Measurements from ENCODE around the gene TRPM4. TPM values are rescaled to one million over a fixed set of nuclear protein-coding genes. Genes with fewer than 3 reads are reported as not detected.
"Not testable (repeated sequence)": the region's sequence is repeated elsewhere in the genome, so short reads cannot be mapped to it uniquely, and the experiment has no call there.

TRPM4 gene
- total RNA-seq, 2 donors from 2014 or later, result not detected

DNA sequence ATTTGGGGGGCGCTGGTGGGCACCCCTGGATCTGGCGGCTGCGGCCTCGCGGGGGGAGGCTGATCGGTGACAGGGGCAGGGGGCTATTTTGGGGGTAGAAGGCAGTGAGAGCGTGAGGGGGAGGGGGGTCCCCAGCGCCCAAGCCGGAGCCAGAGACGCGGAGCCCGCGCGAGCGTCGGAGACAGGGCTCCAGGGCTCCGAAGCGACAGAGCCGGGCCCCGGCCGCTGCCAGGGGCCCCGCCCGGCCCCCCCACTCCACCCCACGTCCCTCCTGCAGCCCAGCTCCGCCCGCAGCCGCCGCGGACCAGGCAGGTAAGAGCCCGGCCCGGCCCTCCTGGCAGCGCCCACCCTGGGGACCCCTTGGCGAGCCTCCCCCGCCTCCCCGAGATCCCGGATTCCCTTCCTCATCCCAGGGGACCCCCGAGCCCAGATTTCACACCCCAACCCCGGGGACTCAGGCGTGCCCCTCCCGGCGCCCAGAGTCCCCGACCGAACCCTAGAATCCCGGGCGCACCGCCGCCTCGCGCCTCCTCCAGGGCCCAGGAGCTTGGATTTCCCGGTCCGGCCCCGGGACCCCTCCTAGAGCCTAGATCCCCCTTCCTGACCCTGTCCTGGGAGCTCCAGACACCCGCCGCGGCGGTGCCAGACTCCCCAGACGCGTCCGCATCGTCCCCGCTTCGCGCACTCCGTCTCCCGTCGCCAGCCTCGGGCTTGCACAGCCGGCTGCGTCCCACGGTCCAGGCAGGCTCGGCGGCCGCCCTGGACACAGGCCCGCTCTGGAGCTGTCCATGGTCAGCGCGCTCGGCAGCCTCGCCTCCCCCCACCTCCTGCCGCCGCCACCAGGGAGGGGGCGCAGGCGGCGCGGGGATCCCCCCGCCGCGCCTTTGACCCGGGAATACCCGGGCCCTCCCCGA is 37.9 kb upstream of the TRPM4 start, which contains the start of gene PPFIA3:
Gene PPFIA3, plus strand, starts transcription at position 134 of the 914 bp plus-strand sequence. CDS start 8,330 bp downstream, outside the sequence.
- Mint-ChIP-seq H3K27me3 (peaks cover 10 to 11% of the 10 kb centered on the region in 2 donors), H3K27ac (peak within 1 kb of the TSS; percentile 86 to 94), H3K36me3 (no peaks in the 10 kb centered on the region), H3K9me3 (no peaks in the 10 kb centered on the region), H3K4me3 (peak within 1 kb of the TSS; percentile 91), H3K4me1 (ENCODE audit: low read depth in 2 of 2) (peaks cover 22 to 27% of the 10 kb centered on the region in 2 donors)
- DNase-seq (ENCODE audit: low spot score), result peak; percentile 67
- no peak for ATAC-seq

DNA sequence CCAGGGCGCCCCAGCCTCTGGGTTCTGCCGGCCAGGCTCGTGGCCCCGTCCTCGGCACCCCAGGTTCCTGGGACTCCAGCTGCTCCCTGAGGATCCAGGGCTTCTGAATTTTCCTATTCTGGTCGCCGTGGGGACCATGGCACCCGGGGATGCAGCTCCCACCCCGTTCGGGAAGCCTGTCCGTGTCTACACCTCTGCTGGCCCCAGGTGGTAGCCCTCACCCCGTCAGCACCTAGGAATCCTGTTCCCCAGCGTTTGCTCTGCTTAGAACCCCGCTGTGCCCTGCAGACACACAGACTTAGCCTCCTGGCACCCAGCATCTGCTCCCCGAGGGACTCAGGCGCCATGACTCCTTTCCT is 37.3 kb upstream of the TRPM4 start:
- Mint-ChIP-seq H3K9me3 (no peaks in the 10 kb centered on the region), H3K4me1 (ENCODE audit: low read depth in 2 of 2) (peaks cover 22 to 23% of the 10 kb centered on the region in 2 donors), H3K36me3 (no peaks in the 10 kb centered on the region), H3K27me3 (peaks cover 10 to 11% of the 10 kb centered on the region in 2 donors), H3K27ac (no peak overlapping the region), H3K4me3 (peak overlapping the region; percentile 72)
- DNase-seq (ENCODE audit: low spot score) (no peak), ATAC-seq (no peak)

DNA sequence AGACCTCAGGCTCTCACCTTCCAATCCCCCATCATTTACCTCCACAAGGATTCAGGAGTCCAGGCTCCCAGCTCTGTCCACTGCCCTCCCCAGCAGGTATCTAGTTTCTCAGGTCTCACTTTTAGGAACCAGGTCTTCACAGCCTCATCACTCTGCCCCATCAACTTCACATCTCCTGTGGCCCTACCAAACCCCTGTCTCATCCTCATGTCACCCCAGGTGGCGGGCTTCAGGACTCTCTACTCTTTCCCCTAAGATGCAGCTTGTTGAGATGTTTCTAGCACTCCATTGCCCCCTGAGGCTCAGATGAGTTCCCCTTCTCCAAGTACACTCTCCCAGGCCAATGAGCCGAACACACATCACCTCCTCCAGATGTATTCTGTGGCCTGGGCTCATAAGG is 36.7 kb upstream of the TRPM4 start:
- no peaks in the 10 kb centered on the region for H3K9me3 Mint-ChIP-seq
- no peak for DNase-seq (ENCODE audit: low spot score)
- H3K27me3 Mint-ChIP-seq, result peaks cover 10 to 11% of the 10 kb centered on the region in 2 donors
- H3K4me3 Mint-ChIP-seq, result peak overlapping the region; percentile 72
- H3K27ac Mint-ChIP-seq, result no peak overlapping the region
- no peak for ATAC-seq
- H3K4me1 Mint-ChIP-seq (ENCODE audit: low read depth in 2 of 2), result peaks cover 21 to 22% of the 10 kb centered on the region in 2 donors
- H3K36me3 Mint-ChIP-seq, result no peaks in the 10 kb centered on the region

DNA sequence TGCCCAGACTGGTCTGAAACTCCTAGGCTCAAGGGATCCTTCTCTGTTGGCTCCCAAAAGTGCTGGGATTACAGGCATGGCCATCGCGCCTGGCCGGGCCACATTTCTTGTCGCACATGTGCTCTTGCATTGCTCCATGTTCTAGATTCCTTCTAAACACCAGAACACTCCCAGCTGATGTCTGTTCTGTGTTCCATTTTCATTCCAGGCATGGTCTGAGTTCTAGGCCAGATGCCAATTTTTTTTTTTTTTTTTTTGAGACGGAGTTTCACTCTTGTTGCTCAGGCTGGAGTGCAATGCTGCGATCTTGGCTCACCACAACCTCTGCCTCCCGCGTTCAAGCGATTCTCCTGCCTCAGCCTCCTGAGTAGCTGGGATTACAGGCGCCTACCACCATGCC is 35.8 kb upstream of the TRPM4 start:
- H3K36me3 Mint-ChIP-seq; H3K9me3 Mint-ChIP-seq; H3K4me3 Mint-ChIP-seq; DNase-seq (ENCODE audit: low spot score); H3K27ac Mint-ChIP-seq; ATAC-seq: not testable (repeated sequence)
- peaks cover 21 to 22% of the 10 kb centered on the region in 2 donors for H3K4me1 Mint-ChIP-seq (ENCODE audit: low read depth in 2 of 2)
- H3K27me3 Mint-ChIP-seq, result peaks cover 10 to 11% of the 10 kb centered on the region in 2 donors

DNA sequence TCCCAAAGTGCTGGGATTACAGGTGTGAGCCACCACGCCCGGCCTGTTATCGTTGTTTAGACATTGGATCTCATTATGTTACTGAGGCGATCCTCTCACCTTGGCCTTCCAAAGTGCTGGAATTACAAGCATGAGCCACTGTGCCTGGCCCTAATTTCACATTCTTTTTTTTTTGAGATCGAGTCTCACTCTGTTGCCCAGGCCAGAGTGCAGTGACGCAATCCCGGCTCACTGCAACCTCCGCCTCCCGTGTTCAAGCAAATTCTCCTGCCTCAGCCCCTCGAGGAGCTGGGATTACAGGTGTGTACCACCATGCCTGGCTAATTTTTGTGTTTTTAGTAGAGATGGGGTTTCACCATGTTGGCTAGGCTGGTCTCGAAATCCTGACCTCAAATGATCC is 34.3 kb upstream of the TRPM4 start:
- not testable (repeated sequence) for H3K27ac Mint-ChIP-seq; H3K4me3 Mint-ChIP-seq; H3K9me3 Mint-ChIP-seq; H3K36me3 Mint-ChIP-seq; DNase-seq (ENCODE audit: low spot score); ATAC-seq
- peaks cover 17 to 19% of the 10 kb centered on the region in 2 donors for H3K4me1 Mint-ChIP-seq (ENCODE audit: low read depth in 2 of 2)
- H3K27me3 Mint-ChIP-seq, result peaks cover 10 to 11% of the 10 kb centered on the region in 2 donors

DNA sequence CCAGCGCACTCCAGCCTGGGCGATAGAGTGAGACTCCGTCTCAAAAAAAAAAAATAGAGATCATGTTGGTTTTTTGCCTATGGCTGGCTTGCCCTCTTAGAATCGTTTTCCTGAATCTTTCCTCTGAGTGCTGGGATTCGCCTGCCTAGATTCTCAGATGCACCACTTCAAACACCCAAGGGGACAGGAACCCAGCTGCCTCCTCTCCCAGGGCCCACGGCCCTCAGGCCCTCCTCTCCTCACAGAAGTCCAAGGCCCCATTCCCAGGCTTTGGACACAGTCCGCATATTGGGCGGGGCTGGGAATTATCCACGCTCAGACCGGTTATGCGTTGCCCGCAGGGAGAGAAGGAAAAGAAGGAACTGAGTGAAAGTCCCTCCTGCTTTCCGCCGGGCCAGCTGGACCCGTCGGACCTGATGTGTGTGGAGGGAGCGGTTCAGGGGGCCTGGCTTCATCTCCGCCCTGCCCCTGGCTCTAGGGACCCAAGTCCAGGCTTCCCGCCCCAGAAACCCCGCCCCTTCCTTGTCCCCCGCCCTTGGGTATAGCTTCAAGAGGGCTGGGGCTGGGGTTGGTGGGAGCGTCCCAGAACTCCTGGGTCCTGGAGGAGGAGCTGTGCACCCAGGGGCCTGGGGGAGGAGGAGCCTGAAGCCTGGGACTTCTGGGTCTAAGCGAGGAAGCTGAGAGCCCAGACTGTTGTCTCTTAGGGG is 32.4 kb upstream of the TRPM4 start:
- Mint-ChIP-seq H3K4me3 (no peak overlapping the region), H3K9me3 (no peaks in the 10 kb centered on the region), H3K4me1 (ENCODE audit: low read depth in 2 of 2) (peaks cover 24 to 28% of the 10 kb centered on the region in 2 donors), H3K27me3 (peaks cover 10 to 11% of the 10 kb centered on the region in 2 donors), H3K36me3 (no peaks in the 10 kb centered on the region), H3K27ac (no peak overlapping the region)
- ATAC-seq (no peak), DNase-seq (ENCODE audit: low spot score) (no peak)

DNA sequence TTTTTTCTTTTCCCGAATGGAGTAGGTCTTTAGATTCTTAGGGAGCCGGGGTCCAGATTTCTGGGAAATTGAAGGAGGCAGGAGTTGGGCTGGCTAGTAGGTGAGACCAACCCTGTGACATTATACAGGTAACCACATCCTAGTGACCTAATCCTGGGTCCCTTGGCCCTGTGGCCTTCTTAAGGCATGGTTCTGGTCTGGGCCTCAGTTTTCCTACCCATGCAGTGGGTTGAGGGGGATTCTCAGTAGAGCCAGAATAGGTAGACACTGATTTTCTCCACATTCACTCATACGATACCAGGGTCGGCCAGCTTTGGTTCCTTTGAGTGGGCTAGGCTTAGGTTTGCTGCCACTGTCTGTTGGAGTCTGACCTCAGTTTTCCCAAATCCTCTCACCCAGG is 31.0 kb upstream of the TRPM4 start:
- no peaks in the 10 kb centered on the region for H3K36me3 Mint-ChIP-seq
- H3K27me3 Mint-ChIP-seq, result peaks cover 0 to 3% of the 10 kb centered on the region in 2 donors
- no peak overlapping the region for H3K4me3 Mint-ChIP-seq
- peaks cover 15 to 19% of the 10 kb centered on the region in 2 donors for H3K4me1 Mint-ChIP-seq (ENCODE audit: low read depth in 2 of 2)
- DNase-seq (ENCODE audit: low spot score) (no peak), ATAC-seq (no peak)
- H3K27ac Mint-ChIP-seq, result no peak overlapping the region
- H3K9me3 Mint-ChIP-seq, result no peaks in the 10 kb centered on the region

DNA sequence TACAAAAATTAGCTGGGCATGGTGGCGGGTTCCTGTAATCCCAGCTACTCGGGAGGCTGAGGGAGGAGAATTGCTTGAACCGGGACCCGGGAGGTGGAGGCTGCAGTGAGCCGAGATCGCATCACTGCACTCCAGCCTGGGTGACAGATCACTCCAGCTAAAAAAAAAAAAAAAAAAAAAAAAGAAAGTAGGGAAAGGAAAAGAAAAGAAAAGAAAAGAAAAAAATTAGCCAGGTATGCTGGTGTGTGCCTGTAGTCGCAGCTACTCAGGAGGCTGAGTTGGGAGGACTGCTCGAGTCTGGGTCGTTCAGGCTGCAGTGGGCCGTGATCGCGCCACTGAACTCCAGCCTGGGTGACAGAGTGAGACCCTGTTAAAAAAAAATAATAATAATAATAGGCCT is 30.4 kb upstream of the TRPM4 start:
- H3K36me3 Mint-ChIP-seq; H3K9me3 Mint-ChIP-seq; H3K4me3 Mint-ChIP-seq; H3K27me3 Mint-ChIP-seq; H3K27ac Mint-ChIP-seq; ATAC-seq; DNase-seq (ENCODE audit: low spot score): not testable (repeated sequence)
- peaks cover 15 to 19% of the 10 kb centered on the region in 2 donors for H3K4me1 Mint-ChIP-seq (ENCODE audit: low read depth in 2 of 2)

DNA sequence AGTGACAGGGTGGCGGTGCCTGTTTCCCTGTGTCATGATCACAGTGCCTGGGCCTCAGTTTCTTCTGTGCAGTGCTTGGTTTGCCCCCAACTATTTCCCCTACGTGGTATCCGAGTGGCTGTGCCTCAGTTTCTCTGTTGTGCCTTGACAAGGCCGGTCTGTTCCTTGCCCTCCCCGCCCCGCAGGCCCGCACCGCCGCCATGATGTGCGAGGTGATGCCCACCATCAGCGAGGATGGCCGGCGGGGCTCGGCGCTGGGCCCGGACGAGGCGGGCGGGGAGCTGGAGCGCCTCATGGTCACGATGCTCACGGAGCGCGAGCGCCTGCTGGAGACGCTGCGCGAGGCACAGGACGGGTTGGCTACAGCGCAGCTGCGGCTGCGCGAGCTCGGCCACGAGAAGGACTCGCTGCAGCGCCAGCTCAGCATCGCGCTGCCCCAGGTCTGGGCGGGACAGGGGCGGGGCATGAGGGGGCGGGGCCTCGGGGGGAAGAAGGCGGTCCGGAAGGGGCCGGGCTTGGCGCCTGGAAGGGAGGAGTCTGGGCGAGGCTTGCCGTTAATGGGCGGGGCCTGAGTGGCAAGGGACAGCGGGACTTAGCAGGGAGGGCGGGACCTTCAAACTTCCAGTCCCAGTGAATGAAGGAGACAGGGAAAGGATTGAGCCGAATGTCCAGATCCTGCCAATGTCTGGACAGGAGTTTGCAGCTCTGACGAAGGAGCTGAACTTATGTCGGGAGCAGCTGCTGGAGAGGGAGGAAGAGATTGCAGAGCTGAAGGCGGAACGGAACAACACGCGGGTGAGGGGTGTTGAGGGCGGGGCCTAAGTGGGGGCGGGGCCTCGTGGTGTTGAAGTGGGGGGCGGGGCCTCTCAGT is 29.7 kb upstream of the TRPM4 start:
- H3K9me3 Mint-ChIP-seq, result no peaks in the 10 kb centered on the region
- peak; percentile 98 to 99 for ATAC-seq
- H3K36me3 Mint-ChIP-seq, result no peaks in the 10 kb centered on the region
- H3K4me1 Mint-ChIP-seq (ENCODE audit: low read depth in 2 of 2), result peaks cover 15 to 19% of the 10 kb centered on the region in 2 donors
- H3K27ac Mint-ChIP-seq, result peak overlapping the region; percentile 68 to 72
- DNase-seq (ENCODE audit: low spot score), result peak; percentile 94
- H3K27me3 Mint-ChIP-seq, result no peaks in the 10 kb centered on the region
- peak overlapping the region; percentile 89 for H3K4me3 Mint-ChIP-seq

DNA sequence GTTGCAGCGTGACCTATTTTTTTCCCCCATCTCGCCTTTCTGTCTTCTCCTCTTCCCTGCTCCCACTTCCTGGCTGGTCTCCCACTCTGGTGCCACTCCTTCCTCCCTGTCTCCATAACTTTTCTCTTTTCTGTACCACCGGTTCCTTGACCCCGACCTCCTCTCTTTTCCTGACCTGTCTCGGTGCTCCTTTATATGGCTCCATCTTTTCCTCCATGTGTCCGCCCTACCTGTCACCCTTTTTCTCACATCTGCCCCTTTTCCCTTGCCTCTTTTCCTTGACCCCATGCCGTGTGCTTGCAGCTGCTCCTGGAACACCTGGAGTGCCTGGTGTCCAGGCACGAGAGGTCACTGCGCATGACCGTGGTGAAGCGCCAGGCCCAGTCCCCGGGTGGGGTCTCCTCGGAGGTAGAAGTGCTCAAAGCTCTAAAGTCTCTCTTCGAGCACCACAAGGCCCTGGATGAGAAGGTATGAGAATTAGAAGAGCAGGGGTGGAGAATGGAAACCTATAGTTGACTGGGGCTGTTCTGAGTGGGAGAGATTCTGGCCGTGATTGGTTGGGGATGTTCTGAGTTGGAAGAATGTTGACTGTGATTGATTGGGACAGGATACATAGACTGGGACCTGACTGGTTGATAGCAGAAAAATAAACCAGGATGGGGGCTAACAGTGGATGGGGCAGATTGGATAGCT is 28.9 kb upstream of the TRPM4 start:
- peak overlapping the region; percentile 68 to 72 for H3K27ac Mint-ChIP-seq
- ATAC-seq, result no peak
- no peaks in the 10 kb centered on the region for H3K9me3 Mint-ChIP-seq
- H3K36me3 Mint-ChIP-seq, result no peaks in the 10 kb centered on the region
- no peak for DNase-seq (ENCODE audit: low spot score)
- H3K4me1 Mint-ChIP-seq (ENCODE audit: low read depth in 2 of 2), result peaks cover 19 to 22% of the 10 kb centered on the region in 2 donors
- peak overlapping the region; percentile 89 for H3K4me3 Mint-ChIP-seq
- H3K27me3 Mint-ChIP-seq, result peaks cover 0 to 2% of the 10 kb centered on the region in 2 donors

DNA sequence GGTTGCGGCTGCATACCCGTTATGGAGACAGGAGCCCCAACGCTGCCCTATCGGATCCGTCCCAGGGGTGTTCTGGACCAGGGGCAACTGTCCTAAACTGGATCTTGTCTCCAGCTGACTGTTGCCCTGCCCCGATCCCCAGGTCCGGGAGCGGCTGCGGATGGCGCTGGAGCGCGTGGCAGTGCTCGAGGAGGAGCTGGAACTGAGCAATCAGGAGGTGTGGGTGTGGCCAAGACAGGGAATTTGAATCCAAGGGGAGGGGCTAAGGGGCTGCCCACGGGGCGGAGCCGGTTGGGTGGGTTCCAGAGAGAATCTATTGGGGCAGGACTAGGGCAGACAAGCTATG is 28.4 kb upstream of the TRPM4 start:
- ATAC-seq (no peak), DNase-seq (ENCODE audit: low spot score) (no peak)
- Mint-ChIP-seq H3K9me3 (no peaks in the 10 kb centered on the region), H3K36me3 (no peaks in the 10 kb centered on the region), H3K4me3 (peak overlapping the region; percentile 89), H3K27ac (peak overlapping the region in 1 of 2 donors; percentile 72), H3K4me1 (ENCODE audit: low read depth in 2 of 2) (peaks cover 23 to 24% of the 10 kb centered on the region in 2 donors), H3K27me3 (peaks cover 0 to 2% of the 10 kb centered on the region in 2 donors)

DNA sequence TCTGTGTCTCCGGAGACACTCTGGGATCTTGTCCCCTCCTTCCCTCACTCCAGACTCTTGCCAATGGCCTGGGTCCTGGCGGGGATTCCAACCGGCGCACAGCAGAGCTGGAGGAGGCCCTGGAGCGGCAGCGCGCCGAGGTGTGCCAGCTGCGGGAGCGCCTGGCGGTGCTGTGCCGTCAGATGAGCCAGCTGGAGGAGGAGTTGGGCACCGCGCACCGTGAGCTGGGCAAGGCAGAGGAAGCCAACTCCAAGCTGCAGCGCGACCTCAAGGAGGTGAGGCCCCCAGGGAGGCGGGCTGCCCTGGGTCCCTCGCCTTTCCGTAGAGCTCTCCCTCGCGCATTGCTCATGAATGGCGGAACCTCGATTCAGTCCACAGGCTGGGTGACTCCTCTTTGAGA is 27.3 kb upstream of the TRPM4 start:
- H3K4me3 Mint-ChIP-seq, result no peak overlapping the region
- H3K4me1 Mint-ChIP-seq (ENCODE audit: low read depth in 2 of 2), result peaks cover 23 to 26% of the 10 kb centered on the region in 2 donors
- no peaks in the 10 kb centered on the region for H3K9me3 Mint-ChIP-seq
- no peaks in the 10 kb centered on the region for H3K36me3 Mint-ChIP-seq
- peaks cover 0 to 2% of the 10 kb centered on the region in 2 donors for H3K27me3 Mint-ChIP-seq
- ATAC-seq (no peak), DNase-seq (ENCODE audit: low spot score) (no peak)
- H3K27ac Mint-ChIP-seq, result no peak overlapping the region

All from natural killer cell treated with Interleukin-12 subunit alpha and Interleukin-12 subunit beta and Interleukin-15 and Interleukin-18, amount 100 ng/mL, for 72 hours (primary cell).